CD14-positive monocyte (primary cell): ENCODE measurements around the gene PAK2. TPM values are rescaled to one million over a fixed set of nuclear protein-coding genes. Genes with fewer than 3 reads are reported as not detected.

ENCODE experiments used
- DNase-seq, 3 donors: peaks; one replicate each; pipeline ENCODE4 v3.0.0-alpha.2; 2011 to 2022
- H2AFZ ChIP-seq: 2 replicates; pipeline ENCODE4 v1.6.0; 2012; ENCODE audit warnings: mild to moderate bottlenecking, low read depth, low read length, inconsistent platforms; ENCODE audit not compliant: insufficient read depth, poor library complexity, severe bottlenecking
- H3K27ac ChIP-seq, 2 donors: 1 replicate in 1 of 2; 2 replicates in 1 of 2; pipeline ENCODE4 v1.5.1; 2012 to 2013; ENCODE audit warnings: low read length in 2 of 2, control low read depth in 1 of 2, inconsistent platforms in 1 of 2, low read depth in 1 of 2, mild to moderate bottlenecking in 1 of 2
- H3K27me3 ChIP-seq, 2 donors: one replicate each; pipeline versions ENCODE4 v1.6.0 to v1.6.1; 2011 to 2013; ENCODE audit warnings: low read length in 2 of 2; ENCODE audit not compliant: control insufficient read depth in 2 of 2, insufficient read depth in 2 of 2
- H3K36me3 ChIP-seq, 2 donors: replicated peaks in 1 of 2; 1 replicate in 1 of 2; 2 replicates in 1 of 2; pipeline versions ENCODE4 v1.5.1 to v1.6.1; 2012 to 2013; ENCODE audit warnings: low read length in 2 of 2, control low read depth in 1 of 2, inconsistent platforms in 1 of 2, mild to moderate bottlenecking in 1 of 2; ENCODE audit not compliant: insufficient read depth in 2 of 2, control insufficient read depth in 1 of 2
- H3K4me1 ChIP-seq, 2 donors: 1 replicate in 1 of 2; 2 replicates in 1 of 2; pipeline versions ENCODE4 v1.5.1 to v1.6.1; 2012 to 2013; ENCODE audit warnings: low read length in 2 of 2, control low read depth in 1 of 2, inconsistent platforms in 1 of 2, mild to moderate bottlenecking in 1 of 2, moderate library complexity in 1 of 2; ENCODE audit not compliant: insufficient read depth in 2 of 2, control insufficient read depth in 1 of 2
- H3K4me2 ChIP-seq: replicated peaks from 2 replicates; pipeline ENCODE3; 2012; ENCODE audit warnings: low read length, moderate library complexity, mild to moderate bottlenecking; ENCODE audit not compliant: poor library complexity, severe bottlenecking; ENCODE audit errors: extremely low read depth
- H3K4me3 ChIP-seq, 3 experiments: fragments of 200-600 bp in 1 of 3; sonication (generic) in 1 of 3; replicated peaks in 1 of 3; 1 replicate in 2 of 3; 2 replicates in 1 of 3; pipeline ENCODE4 v1.5.1; 2011 to 2013; ENCODE audit warnings: low read length in 3 of 3, mild to moderate bottlenecking in 3 of 3, control low read depth in 2 of 3, low read depth in 2 of 3, inconsistent platforms in 1 of 3, moderate library complexity in 1 of 3
- H3K79me2 ChIP-seq: 2 replicates; pipeline ENCODE4 v1.6.0; 2012; ENCODE audit warnings: mild to moderate bottlenecking, control low read depth, inconsistent platforms, low read length, moderate library complexity; ENCODE audit not compliant: insufficient read depth
- H3K9ac ChIP-seq: 2 replicates; pipeline ENCODE4 v1.6.0; 2017; ENCODE audit warnings: low read length, mild to moderate bottlenecking; ENCODE audit not compliant: insufficient read depth, poor library complexity, severe bottlenecking
- H3K9me3 ChIP-seq, 2 donors: replicated peaks in 1 of 2; 1 replicate in 1 of 2; 2 replicates in 1 of 2; pipeline versions ENCODE4 v1.5.1 to v1.6.1; 2012 to 2013; ENCODE audit warnings: low read length in 2 of 2, control low read depth in 1 of 2; ENCODE audit not compliant: control insufficient read depth in 1 of 2, insufficient read depth in 1 of 2
- H4K20me1 ChIP-seq: 2 replicates; pipeline ENCODE4 v1.6.0; 2012; ENCODE audit warnings: mild to moderate bottlenecking, low read length, control low read depth, moderate library complexity; ENCODE audit not compliant: insufficient read depth
- H3K27ac Mint-ChIP-seq, 7 donors: one replicate each; pipeline ENCODE4 v1.8.0; 2020; ENCODE audit warnings: mild to moderate bottlenecking in 7 of 7, mixed read lengths in 7 of 7, moderate library complexity in 6 of 7, inconsistent platforms in 2 of 7
- H3K27me3 Mint-ChIP-seq, 3 donors: one replicate each; pipeline ENCODE4 v1.8.0; 2021 to 2022; ENCODE audit warnings: low read depth in 3 of 3, mild to moderate bottlenecking in 3 of 3, mixed read lengths in 3 of 3, moderate library complexity in 3 of 3, inconsistent platforms in 1 of 3
- H3K36me3 Mint-ChIP-seq, 2 donors: one replicate each; pipeline ENCODE4 v1.8.0; 2020; ENCODE audit warnings: mixed read lengths in 2 of 2, inconsistent platforms in 1 of 2, mild to moderate bottlenecking in 1 of 2
- H3K4me1 Mint-ChIP-seq: one replicate; pipeline ENCODE4 v1.8.0; 2020; ENCODE audit warnings: mild to moderate bottlenecking, mixed read lengths
- H3K4me3 Mint-ChIP-seq, 2 donors: one replicate each; pipeline ENCODE4 v1.8.0; 2020; ENCODE audit warnings: mild to moderate bottlenecking in 2 of 2, mixed read lengths in 2 of 2, moderate library complexity in 1 of 2
- H3K9me3 Mint-ChIP-seq, 7 donors: one replicate each; pipeline ENCODE4 v1.8.0; 2020 to 2022; ENCODE audit warnings: mixed read lengths in 7 of 7, mild to moderate bottlenecking in 6 of 7, moderate library complexity in 6 of 7, inconsistent platforms in 2 of 7
- whole genome bisulfite sequencing: methylation state at CpG from one replicate; pipeline ENCODE4 v1.1.5; 2013; ENCODE audit warnings: missing lambda C conversion rate; ENCODE audit not compliant: insufficient coverage; 5-methylcytosine and 5-hydroxymethylcytosine counted together
- intact Hi-C, 2 donors: fragments of 100-400 bp; cut with micrococcal nuclease; formaldehyde crosslinking; loops; one replicate each; pipeline versions ENCODE4 v1.15.0 to v1.15.1; 2023
- polyA plus RNA-seq, 3 donors: library from polyadenylated mRNA; depleted of rRNA in 1 of 3; unstranded in 2 of 3; stranded (reverse) in 1 of 3; fragments of 300-500 nt in 2 of 3; fragments of >200 nt in 1 of 3; fragmentation: Illumina TruSeq in 2 of 3; gene quantifications; 1 replicate in 2 of 3; 2 replicates in 1 of 3; pipeline ENCODE4 v1.2.3, GENCODE V29; 2012 to 2021
- TF ChIP-seq, protein P1 (sequence below): fragments of 200-600 bp; IDR thresholded peaks from one replicate; pipeline ENCODE4 v1.8.0; 2022; ENCODE audit warnings: antibody characterized with exemption, mild to moderate bottlenecking

Gene PAK2
- polyA plus RNA-seq, 3 donors, result 32.4 to 44.2 (median 33.2) TPM

DNA sequence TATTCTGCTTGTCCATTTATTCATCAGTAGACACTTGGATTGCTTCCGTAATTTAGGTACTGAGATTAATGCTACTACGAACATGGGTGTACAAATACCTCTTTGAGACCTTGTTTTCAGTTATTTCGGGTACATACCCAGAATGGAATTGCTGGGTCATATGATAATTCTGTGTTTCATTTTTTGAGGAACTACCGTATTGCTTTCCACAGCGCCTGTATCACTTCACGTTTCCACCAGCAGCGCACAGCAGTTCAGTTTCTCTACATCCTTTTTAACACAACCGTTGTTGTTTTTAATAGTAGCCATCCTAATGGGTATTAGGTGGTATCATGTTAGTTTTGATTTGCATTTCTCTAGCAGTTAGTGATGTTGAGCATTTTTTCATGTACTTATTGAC, 9.5 kb downstream of the PAK2 start:
- Histone ChIP-seq H3K4me2 (peak overlapping the region; percentile 2), H3K9ac (no peak overlapping the region), H3K4me1 (peaks cover 10 to 15% of the 10 kb centered on the region in 2 donors), H3K4me3 (no peak overlapping the region), H4K20me1 (peaks cover 98% of the 10 kb centered on the region), H3K9me3 (no peaks in the 10 kb centered on the region), H3K27me3 (no peaks in the 10 kb centered on the region), H3K27ac (peak overlapping the region in 1 of 2 donors; percentile 70), H3K36me3 (peaks cover 2 to 68% of the 10 kb centered on the region in 2 donors), H3K79me2 (peaks cover 100% of the 10 kb centered on the region), H2AFZ (no peak overlapping the region)
- H3K4me3 Mint-ChIP-seq, result peak overlapping the region in 1 of 2 donors; percentile 7
- peaks cover 20 to 58% of the 10 kb centered on the region in 2 donors for H3K36me3 Mint-ChIP-seq
- no CpG with 5 or more reads among the region's 8 CpGs for WGBS
- no peaks in the 10 kb centered on the region for H3K27me3 Mint-ChIP-seq
- TF ChIP-seq, protein P1, sequence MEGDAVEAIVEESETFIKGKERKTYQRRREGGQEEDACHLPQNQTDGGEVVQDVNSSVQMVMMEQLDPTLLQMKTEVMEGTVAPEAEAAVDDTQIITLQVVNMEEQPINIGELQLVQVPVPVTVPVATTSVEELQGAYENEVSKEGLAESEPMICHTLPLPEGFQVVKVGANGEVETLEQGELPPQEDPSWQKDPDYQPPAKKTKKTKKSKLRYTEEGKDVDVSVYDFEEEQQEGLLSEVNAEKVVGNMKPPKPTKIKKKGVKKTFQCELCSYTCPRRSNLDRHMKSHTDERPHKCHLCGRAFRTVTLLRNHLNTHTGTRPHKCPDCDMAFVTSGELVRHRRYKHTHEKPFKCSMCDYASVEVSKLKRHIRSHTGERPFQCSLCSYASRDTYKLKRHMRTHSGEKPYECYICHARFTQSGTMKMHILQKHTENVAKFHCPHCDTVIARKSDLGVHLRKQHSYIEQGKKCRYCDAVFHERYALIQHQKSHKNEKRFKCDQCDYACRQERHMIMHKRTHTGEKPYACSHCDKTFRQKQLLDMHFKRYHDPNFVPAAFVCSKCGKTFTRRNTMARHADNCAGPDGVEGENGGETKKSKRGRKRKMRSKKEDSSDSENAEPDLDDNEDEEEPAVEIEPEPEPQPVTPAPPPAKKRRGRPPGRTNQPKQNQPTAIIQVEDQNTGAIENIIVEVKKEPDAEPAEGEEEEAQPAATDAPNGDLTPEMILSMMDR, result no peak
- DNase-seq, result peak; percentile 36 to 43 (median 42)
- peaks cover 28% of the 10 kb centered on the region for H3K4me1 Mint-ChIP-seq
- H3K27ac Mint-ChIP-seq, result peak overlapping the region; percentile 18 to 57 (median 47)
- H3K9me3 Mint-ChIP-seq, result peaks cover 0 to 2% (median 0%) of the 10 kb centered on the region in 7 donors
- intact Hi-C loops, result no loop called here

- H3K36me3 Mint-ChIP-seq, result peaks cover 32 to 70% of the 10 kb centered on the region in 2 donors
- Histone ChIP-seq H3K79me2 (peaks cover 100% of the 10 kb centered on the region), H2AFZ (no peak overlapping the region), H4K20me1 (peaks cover 98% of the 10 kb centered on the region), H3K4me1 (peaks cover 10 to 15% of the 10 kb centered on the region in 2 donors), H3K4me2 (no peak overlapping the region), H3K9ac (no peak overlapping the region), H3K9me3 (peaks cover 14 to 17% of the 10 kb centered on the region in 2 donors), H3K4me3 (no peak overlapping the region), H3K36me3 (peaks cover 16 to 89% of the 10 kb centered on the region in 2 donors), H3K27ac (peak overlapping the region in 1 of 2 donors; percentile 30), H3K27me3 (no peaks in the 10 kb centered on the region)
- peaks cover 41% of the 10 kb centered on the region for H3K4me1 Mint-ChIP-seq
- peak overlapping the region in 2 of 7 donors; percentile 7 to 40 for H3K27ac Mint-ChIP-seq
- DNase-seq, result no peak
- H3K4me3 Mint-ChIP-seq, result no peak overlapping the region
- H3K9me3 Mint-ChIP-seq, result peaks cover 5 to 31% (median 10%) of the 10 kb centered on the region in 7 donors
- 83% methylated on average over 3 of the region's 8 CpGs for WGBS
- no peaks in the 10 kb centered on the region for H3K27me3 Mint-ChIP-seq
- TF ChIP-seq, protein P1, result no peak
- intact Hi-C loops, result no loop called here
Measured at GRCh38 chr3:196753201-196753600, 13.5 kb downstream of the PAK2 start.
